Activated CD4-positive, CD25-positive, alpha-beta regulatory T cell treated with anti-CD3 and anti-CD28 coated beads, Interleukin-2, amount 50 U/mL, for 72 hours (primary cell): ENCODE measurements around the gene MESP2.

ENCODE experiments used
- DNase-seq: peaks from one replicate; pipeline ENCODE4 v3.0.0; 2021

The MESP2 gene

DNA sequence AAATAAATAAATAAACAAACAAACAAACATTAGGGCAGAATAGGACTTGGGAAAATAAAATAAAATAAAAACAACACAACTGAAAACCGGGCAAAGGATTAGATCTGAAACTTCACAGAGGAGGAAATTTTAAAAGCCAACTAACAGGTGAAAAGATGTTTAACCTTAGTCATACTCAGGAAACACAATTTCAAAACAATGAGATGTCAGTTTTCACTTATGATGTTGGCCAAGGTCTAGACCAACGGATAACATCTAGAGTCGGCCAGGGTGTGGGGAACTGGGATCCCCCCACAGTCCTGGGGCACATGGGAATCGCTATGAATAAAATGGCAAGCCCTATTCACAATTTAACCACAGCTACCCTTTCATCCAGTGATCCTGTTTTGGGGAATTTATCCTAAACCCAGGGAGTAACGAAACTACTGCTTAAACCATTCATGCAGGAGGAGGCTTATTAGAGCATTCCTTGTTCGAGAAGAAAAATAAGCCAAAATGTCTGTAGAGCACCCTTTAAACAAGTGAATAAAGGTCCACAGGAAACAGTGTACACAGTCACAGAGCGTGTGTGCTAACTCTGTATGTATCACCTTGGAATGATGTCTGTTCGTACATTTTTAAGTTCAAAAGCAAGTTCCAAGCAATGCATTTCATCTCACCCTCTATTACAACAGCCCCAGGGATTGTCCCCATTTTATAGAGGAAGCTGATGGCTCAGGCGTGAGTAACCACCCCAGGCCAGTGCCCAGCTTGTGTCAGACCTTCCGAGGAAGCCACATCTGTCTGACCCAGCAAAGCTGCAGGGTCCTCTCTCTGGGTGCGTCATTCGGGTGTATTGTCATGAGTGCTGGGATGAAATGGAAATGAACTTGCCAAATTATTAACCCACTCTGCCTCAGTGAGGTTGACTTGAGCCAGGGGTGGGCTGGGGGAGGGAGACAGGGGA, 44.8 kb downstream of the MESP2 start:
- DNase-seq, result no peak

- no peak for DNase-seq
Observed at GRCh38 chr15:89822026-89822425, 45.9 kb downstream of the MESP2 start.

DNA sequence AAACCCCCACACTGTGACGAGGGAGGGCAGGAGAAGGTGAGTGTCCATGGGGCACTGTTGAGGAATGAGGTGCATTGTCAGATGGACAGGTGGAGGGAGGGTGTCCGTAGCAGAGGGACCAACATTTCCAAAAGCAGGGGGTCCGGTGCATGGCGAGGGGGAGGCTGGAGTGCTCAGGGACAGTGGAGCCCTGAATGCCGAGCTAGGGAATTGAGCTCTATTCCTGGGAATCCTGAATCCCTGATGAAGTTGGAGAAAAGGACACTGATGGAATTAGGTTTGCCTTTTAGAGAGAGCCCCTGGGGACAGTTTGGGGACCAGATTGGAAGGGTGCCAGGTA, 46.4 kb downstream of the MESP2 start:
- DNase-seq, result no peak

GRCh38 chr15:89822951-89823711, 47.0 kb downstream of the MESP2 start:
- no peak for DNase-seq

DNA sequence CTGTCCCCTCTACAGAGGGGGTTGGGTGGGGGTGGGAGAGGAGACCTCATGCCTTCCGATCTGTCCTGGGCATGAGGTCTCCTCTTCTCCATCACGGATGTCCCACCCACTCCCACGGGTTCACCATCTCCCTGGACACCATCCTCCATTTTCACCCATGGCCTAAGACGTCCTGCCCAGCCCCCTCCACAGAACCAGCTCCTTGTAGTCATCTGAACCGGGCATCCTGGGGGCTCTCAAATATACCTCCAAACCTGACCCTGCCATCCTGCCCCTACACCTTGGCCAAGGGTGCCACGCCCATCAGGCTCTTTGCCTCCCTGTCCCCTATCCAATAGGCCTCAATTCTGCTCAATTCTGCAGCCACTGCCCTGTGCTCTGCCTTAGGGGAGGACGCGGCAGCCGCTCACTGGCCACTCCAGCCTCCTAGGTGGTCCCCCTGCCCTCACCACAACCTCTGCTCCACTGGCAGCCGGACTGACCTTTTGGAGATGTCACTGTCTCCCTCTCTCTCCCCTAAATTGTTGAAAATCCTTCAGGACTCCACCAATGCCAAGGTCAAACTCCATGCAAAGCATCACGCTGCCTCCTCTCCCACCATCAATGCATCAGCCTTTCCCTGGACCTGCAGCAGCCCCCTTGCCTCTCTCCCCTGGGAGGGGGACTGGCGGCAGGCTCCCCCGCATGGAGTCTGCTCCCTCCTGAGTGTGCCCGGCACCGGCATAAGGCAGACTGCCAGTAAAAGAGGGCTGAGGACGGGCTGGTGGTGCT, 47.9 kb downstream of the MESP2 start:
- no peak for DNase-seq

- no peak for DNase-seq
Observed at GRCh38 chr15:89824607-89824867, 48.4 kb downstream of the MESP2 start.

DNA sequence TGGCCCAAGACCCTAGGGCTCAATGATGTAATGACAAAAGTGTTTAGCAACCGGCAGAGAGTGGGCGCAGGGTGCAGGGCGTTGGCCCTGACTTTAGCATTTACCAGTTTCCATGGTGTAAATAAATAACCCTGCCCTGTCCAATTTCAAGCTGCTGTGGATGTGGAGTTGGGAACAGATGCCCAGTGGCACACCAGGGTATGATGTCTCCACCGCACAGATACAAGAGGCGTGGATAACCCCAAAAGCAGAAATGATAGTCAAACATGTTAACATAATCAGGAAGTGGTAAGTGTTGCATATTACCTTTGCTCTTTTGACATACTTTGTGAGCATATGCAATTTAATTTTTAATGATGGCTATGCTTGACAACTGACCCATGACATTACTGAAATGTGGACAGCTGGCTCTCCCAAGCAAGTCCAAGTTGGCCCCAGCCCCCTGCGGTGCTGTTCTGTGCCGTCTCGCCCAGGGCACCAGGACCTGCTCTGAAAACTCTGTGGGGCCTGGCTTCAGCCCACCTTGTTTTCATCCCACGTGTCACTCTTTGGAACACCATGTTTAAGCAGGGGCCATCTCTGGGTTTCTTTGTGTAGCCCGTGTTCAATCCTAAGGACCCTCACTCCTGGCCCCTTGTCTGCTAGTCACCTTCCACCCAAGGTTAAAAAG, 49.3 kb downstream of the MESP2 start:
- no peak for DNase-seq

GRCh38 chr15:89826671-89827655, 50.8 kb downstream of the MESP2 start:
- DNase-seq, result no peak

DNA sequence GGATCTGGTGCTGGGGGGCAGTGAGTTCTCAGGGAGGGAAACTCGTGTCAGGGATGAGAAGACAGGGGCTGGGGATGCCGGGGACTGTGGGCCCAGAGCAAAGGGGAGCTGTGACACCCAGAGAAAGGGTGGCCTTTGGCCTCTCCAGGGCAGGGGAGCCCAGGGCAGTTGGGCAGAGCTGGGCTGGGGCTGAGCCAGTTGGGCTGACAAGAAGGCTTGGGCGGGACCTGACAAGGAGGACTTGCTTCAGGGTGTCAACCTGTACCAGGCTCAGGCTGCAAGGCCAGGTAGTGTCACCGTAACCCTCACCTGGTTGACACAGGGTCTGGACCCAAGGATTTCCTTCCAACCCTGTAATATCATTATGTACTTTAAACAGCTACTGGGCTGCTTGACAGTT, 51.7 kb downstream of the MESP2 start:
- no peak for DNase-seq
